Placental epithelial cell (primary cell): ENCODE data around the gene ATAD1. TPM values are rescaled to one million over a fixed set of nuclear protein-coding genes. Genes with fewer than 3 reads are reported as not detected.

Experiments
- small RNA-seq: library from RNA; depleted of rRNA; stranded (forward); fragments of <200 nt; gene quantifications from one replicate; pipeline ENCODE3, GENCODE V24; 2012
- total RNA-seq: library from RNA; depleted of rRNA; stranded (reverse); fragments of >200 nt; gene quantifications from 2 replicates; pipeline ENCODE4 v1.2.3, GENCODE V29; 2012

The ATAD1 gene
- 16.5 and 27.7 TPM in 2 replicates for total RNA-seq

DNA sequence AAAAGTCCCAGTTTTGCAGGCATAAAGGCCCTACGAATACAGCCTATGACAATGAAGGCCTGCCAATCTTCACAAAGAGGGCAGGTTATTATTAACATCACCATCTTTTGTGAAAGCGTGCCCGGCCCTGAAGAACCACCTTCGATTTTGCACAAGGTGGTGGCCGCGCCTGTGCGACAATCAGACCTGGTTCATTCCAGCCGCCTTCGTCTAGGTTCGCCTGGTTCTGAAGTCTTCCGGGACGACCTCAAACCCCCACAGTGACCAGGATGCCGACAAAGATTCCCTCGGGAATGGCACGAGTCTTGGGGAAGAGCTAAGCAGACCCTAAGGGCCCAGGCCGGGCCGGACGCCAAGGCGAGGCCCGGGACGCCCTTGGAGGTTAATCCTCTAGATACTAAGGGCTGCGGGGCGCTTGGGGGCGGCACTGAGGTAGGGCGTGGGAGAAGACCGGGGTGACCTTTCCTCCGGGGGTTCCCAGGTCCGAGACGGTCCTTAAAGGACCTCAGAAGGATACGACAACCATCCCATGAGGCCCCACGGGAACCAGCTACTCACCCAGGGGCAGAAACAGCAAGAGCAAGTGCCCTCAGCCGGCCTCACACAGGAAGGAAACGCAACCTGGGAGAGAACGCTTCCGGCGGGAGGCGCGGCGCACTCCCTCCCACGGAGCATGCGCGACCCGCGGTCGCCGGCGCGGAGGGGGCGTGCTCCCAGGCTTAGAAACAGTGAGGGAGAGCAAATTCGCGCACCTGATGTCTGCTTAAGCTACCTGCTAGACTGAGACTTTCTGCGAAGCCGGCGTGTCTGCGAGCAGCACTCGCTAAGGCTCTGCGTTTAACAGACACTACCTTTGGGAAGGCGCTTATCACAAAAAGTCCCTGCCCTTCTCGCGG, at the start of gene ATAD1:
Gene ATAD1, minus strand, starts transcription at position 618 of the 896 bp plus-strand sequence. CDS start 3,627 bp downstream, outside the sequence.

DNA sequence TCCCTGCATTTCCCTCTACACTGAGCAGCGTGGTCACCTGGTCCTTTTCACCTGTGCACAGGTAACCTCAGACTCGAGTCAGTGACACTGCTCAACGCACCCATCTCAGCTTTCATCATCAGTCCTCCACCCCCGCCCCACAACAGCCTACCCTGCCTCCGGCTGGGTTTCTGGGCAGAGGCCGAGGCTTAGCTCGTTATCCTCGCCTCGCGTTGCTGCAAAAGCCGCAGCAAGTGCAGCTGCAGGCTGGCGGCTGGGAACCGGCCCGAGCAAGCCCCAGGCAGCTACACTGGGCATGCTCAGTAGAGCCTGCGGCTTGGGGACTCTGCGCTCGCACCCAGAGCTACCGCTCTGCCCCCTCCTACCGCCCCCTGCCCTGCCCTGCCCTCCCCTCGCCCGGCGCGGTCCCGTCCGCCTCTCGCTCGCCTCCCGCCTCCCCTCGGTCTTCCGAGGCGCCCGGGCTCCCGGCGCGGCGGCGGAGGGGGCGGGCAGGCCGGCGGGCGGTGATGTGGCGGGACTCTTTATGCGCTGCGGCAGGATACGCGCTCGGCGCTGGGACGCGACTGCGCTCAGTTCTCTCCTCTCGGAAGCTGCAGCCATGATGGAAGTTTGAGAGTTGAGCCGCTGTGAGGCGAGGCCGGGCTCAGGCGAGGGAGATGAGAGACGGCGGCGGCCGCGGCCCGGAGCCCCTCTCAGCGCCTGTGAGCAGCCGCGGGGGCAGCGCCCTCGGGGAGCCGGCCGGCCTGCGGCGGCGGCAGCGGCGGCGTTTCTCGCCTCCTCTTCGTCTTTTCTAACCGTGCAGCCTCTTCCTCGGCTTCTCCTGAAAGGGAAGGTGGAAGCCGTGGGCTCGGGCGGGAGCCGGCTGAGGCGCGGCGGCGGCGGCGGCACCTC, 45.3 kb upstream of the ATAD1 start, which contains the start of the genes KLLN and PTEN:
Gene KLLN, minus strand, starts transcription at position 481 of the 891 bp plus-strand sequence. CDS start 1,046 bp downstream, outside the sequence.
Gene PTEN, plus strand, starts transcription at position 573 of the 891 bp plus-strand sequence. CDS start 845 bp downstream, outside the sequence.

Small RNAs within 50 kb of the gene (small RNA-seq; reads per million reads assigned to genes)
- gene RN7SL78P = not detected

Other genes with a start within 250 kb of the ATAD1 start
- 8.5 and 12.2 TPM in 2 replicates for gene PAPSS2, start 158.3 kb downstream of the ATAD1 start, total RNA-seq
- gene KLLN, start 45.3 kb upstream of the ATAD1 start, total RNA-seq = 0.39 and 0.65 TPM in 2 replicates
- 71.6 and 117 TPM in 2 replicates for gene PTEN, start 45.4 kb upstream of the ATAD1 start, total RNA-seq